HCT116 (cell line): ENCODE data around the gene CTIF.

Experiments
- CTCF ChIP-seq, 3 experiments: fragments of 200-600 bp in 1 of 3; sonication (generic) in 1 of 3; IDR thresholded peaks in 2 of 3; conservative IDR thresholded peaks in 1 of 3; 2 replicates each; pipeline ENCODE4 v1.5.1; 2012 to 2017; ENCODE audit warnings: low read depth in 2 of 3, low read length in 2 of 3, antibody characterized with exemption in 1 of 3, borderline replicate concordance in 1 of 3, control low read depth in 1 of 3, mild to moderate bottlenecking in 1 of 3, mixed read lengths in 1 of 3, mixed run types in 1 of 3, moderate library complexity in 1 of 3; ENCODE audit not compliant: insufficient read depth in 1 of 3
- EZH2 ChIP-seq: fragments of 200-600 bp; sonication (generic); IDR thresholded peaks from 2 replicates; pipeline ENCODE4 v1.6.1; 2017; ENCODE audit warnings: antibody characterized with exemption, mixed run types
- FOSL1 ChIP-seq: IDR thresholded peaks from 2 replicates; pipeline ENCODE4 v1.6.1; 2012; ENCODE audit warnings: low read depth
- JUND ChIP-seq: IDR thresholded peaks from 2 replicates; pipeline ENCODE4 v1.6.1; 2012
- MAX ChIP-seq: IDR thresholded peaks from 2 replicates; pipeline ENCODE4 v1.6.1; 2012
- POLR2A ChIP-seq: IDR thresholded peaks from 2 replicates; pipeline ENCODE4 v1.7.0; 2011; ENCODE audit warnings: borderline replicate concordance; ENCODE audit not compliant: insufficient read depth, insufficient read length; ENCODE audit errors: extremely low read depth
- POLR2AphosphoS5 ChIP-seq: IDR thresholded peaks from 2 replicates; pipeline ENCODE4 v1.6.1; 2011; ENCODE audit warnings: mild to moderate bottlenecking, low read depth, low read length, moderate library complexity
- RAD21 ChIP-seq: IDR thresholded peaks from 2 replicates; pipeline ENCODE4 v1.6.1; 2012; ENCODE audit warnings: low read depth, mild to moderate bottlenecking
- SP1 ChIP-seq: IDR thresholded peaks from 2 replicates; pipeline ENCODE4 v1.6.1; 2012; ENCODE audit warnings: low read depth
- SRF ChIP-seq: IDR thresholded peaks from 2 replicates; pipeline ENCODE4 v1.6.1; 2012; ENCODE audit warnings: low read depth
- TCF7L2 ChIP-seq: IDR thresholded peaks from 2 replicates; pipeline ENCODE4 v1.7.0; 2011; ENCODE audit warnings: borderline replicate concordance, inconsistent platforms; ENCODE audit not compliant: insufficient read depth, insufficient read length; ENCODE audit errors: extremely low read depth
- TF ChIP-seq, protein P1 (sequence below): IDR thresholded peaks from 2 replicates; pipeline ENCODE4 v1.6.1; 2011; ENCODE audit warnings: mild to moderate bottlenecking, low read length, moderate library complexity; ENCODE audit not compliant: insufficient replicate concordance; ENCODE audit errors: extremely low read depth
- TF ChIP-seq, protein P2 (sequence below): IDR thresholded peaks from 2 replicates; pipeline ENCODE4 v1.6.1; 2012

GRCh38 chr18:48649231-48649630, 110.4 kb downstream of the CTIF start:
- TF ChIP-seq CTCF (IDR thresholded peaks at IDR 0.05 in 2 of 3, conservative IDR thresholded peaks at IDR 0.05 in 1 of 3; ENCODE audit: borderline replicate concordance in 1 of 3, insufficient read depth in 1 of 3, low read depth in 2 of 3, low read length in 2 of 3) = peak in 2 of 3 experiments; percentile 6 to 21; a peak in 1 of 6 replicates
- no peak for TF ChIP-seq MAX
- TF ChIP-seq SP1 = no peak
- TF ChIP-seq, protein P1, sequence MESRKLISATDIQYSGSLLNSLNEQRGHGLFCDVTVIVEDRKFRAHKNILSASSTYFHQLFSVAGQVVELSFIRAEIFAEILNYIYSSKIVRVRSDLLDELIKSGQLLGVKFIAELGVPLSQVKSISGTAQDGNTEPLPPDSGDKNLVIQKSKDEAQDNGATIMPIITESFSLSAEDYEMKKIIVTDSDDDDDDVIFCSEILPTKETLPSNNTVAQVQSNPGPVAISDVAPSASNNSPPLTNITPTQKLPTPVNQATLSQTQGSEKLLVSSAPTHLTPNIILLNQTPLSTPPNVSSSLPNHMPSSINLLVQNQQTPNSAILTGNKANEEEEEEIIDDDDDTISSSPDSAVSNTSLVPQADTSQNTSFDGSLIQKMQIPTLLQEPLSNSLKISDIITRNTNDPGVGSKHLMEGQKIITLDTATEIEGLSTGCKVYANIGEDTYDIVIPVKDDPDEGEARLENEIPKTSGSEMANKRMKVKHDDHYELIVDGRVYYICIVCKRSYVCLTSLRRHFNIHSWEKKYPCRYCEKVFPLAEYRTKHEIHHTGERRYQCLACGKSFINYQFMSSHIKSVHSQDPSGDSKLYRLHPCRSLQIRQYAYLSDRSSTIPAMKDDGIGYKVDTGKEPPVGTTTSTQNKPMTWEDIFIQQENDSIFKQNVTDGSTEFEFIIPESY = no peak
- TF ChIP-seq TCF7L2 = no peak
- TF ChIP-seq POLR2A = no peak
- TF ChIP-seq, protein P2, sequence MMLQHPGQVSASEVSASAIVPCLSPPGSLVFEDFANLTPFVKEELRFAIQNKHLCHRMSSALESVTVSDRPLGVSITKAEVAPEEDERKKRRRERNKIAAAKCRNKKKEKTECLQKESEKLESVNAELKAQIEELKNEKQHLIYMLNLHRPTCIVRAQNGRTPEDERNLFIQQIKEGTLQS = no peak
- no peak for TF ChIP-seq POLR2AphosphoS5
- no peak for TF ChIP-seq SRF
- no peak for TF ChIP-seq EZH2
- TF ChIP-seq RAD21 = no peak
- TF ChIP-seq FOSL1 = no peak
- no peak for TF ChIP-seq JUND
